NOMO-1 treated with dmso at 0.1 percent for 144 hours (cell line): ENCODE measurements around the gene UCP3.

ENCODE experiments used
- DNase-seq: peaks from one replicate; lab custom pipeline; 2025; ENCODE audit not compliant: unreplicated experiment; lab: John Stamatoyannopoulos, UW

UCP3 gene

GRCh38 chr11:74018331-74019005 lies 9.6 kb upstream of the UCP3 start:
- peak; percentile 91 for DNase-seq

GRCh38 chr11:74017631-74018030 lies 8.7 kb upstream of the UCP3 start:
- no peak for DNase-seq

GRCh38 chr11:74015919-74016684 lies 7.2 kb upstream of the UCP3 start:
- DNase-seq: no peak

GRCh38 chr11:74014880-74015279 lies 6.0 kb upstream of the UCP3 start:
- DNase-seq: no peak

GRCh38 chr11:74013141-74013540 lies 4.3 kb upstream of the UCP3 start:
- no peak for DNase-seq

GRCh38 chr11:74012074-74012809 lies 3.4 kb upstream of the UCP3 start:
- no peak for DNase-seq

- DNase-seq: no peak
Observed at GRCh38 chr11:74011360-74012073, 2.6 kb upstream of the UCP3 start.

- DNase-seq: no peak
Observed at GRCh38 chr11:74010306-74011300, 1.7 kb upstream of the UCP3 start.

- DNase-seq: no peak
Observed at GRCh38 chr11:74009675-74010305, 905 bp upstream of the UCP3 start.

GRCh38 chr11:74009230-74009547 lies 304 bp upstream of the UCP3 start:
- DNase-seq: no peak

GRCh38 chr11:74007691-74008372 lies 1.1 kb downstream of the UCP3 start:
- no peak for DNase-seq

- DNase-seq: no peak
Observed at GRCh38 chr11:74006743-74007304, 2.1 kb downstream of the UCP3 start.

GRCh38 chr11:74005721-74006517 lies 3.0 kb downstream of the UCP3 start:
- no peak for DNase-seq

- no peak for DNase-seq
Observed at GRCh38 chr11:74004759-74005615, 3.9 kb downstream of the UCP3 start.

GRCh38 chr11:74004046-74004695 lies 4.7 kb downstream of the UCP3 start:
- no peak for DNase-seq

- no peak for DNase-seq
Observed at GRCh38 chr11:74002832-74003231, 6.1 kb downstream of the UCP3 start.

- DNase-seq: no peak
Observed at GRCh38 chr11:74001822-74002286, 7.0 kb downstream of the UCP3 start.
